Fibroblast of the conjunctiva (primary cell): ENCODE measurements around the gene TNNC1.

ENCODE experiments used
- DNase-seq: peaks from one replicate; pipeline ENCODE4 v3.0.0-alpha.2; 2010; ENCODE audit warnings: low read depth

The TNNC1 gene

GRCh38 chr3:52484680-52485461 is 31.0 kb upstream of the TNNC1 start:
- DNase-seq = no peak

DNA sequence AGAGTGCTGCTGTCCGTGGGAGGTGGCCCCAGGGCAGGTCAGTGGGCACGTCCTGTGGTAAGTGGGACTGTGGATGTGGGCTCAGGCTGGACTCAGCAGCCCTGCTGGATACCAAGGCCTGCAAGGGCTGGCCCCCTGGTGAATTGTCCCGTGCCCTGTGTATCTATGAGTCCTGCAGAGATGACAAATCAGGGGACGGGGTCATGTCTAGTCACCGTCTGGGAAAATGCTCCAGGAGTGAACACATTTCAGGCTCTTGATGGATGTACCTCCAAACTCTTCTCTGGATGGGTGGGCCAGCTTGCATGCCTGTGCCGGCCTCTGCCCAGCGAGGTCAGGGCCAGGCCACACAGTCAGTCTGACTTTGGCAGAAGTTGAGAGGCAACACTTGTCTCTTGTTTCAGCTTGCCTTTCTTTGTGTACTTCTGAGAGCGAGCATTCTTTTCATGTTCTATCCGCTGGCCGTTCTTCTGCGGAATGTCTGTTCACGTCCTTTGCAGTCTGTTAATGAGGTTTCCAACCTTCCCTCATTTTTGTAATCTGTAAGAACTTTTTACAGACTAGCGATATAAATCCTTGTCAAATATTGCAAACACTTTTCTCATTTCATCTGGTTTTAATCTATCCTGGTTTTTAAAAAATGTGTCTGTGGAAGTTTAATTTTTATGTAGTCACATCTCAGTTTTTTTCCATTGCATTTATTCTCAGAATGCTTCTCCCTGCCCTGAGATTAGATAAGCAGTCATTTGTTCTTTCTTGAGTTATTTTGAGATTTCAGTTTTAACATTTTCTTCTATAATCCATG is 29.9 kb upstream of the TNNC1 start:
- peak; percentile 32 for DNase-seq

DNA sequence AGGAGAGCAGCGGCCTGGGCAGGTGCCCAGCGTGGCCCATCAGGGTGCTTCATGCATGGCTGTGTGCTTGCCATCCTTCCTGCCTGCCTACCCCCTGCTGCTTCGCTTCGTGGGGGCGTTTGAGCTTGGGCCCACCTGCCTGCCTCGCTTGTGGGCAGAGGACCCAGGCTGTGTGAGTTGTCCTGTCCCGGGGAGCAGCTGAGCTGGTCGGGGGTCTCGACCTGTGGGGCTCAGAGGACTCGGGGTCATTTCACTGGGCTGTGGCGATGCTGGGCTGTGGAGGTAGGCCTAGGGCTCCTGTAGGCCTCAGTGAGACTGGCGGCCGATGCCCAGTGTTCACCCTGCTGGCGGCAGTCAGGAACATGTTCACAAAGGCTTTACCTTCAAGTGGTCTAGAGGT is 29.2 kb upstream of the TNNC1 start:
- no peak for DNase-seq

GRCh38 chr3:52481819-52482521 is 28.1 kb upstream of the TNNC1 start:
- DNase-seq = no peak

- DNase-seq = no peak
These were observed 27.2 kb upstream of the TNNC1 start for GRCh38 chr3:52480768-52481715.

GRCh38 chr3:52479877-52480575 is 26.2 kb upstream of the TNNC1 start:
- DNase-seq = no peak

DNA sequence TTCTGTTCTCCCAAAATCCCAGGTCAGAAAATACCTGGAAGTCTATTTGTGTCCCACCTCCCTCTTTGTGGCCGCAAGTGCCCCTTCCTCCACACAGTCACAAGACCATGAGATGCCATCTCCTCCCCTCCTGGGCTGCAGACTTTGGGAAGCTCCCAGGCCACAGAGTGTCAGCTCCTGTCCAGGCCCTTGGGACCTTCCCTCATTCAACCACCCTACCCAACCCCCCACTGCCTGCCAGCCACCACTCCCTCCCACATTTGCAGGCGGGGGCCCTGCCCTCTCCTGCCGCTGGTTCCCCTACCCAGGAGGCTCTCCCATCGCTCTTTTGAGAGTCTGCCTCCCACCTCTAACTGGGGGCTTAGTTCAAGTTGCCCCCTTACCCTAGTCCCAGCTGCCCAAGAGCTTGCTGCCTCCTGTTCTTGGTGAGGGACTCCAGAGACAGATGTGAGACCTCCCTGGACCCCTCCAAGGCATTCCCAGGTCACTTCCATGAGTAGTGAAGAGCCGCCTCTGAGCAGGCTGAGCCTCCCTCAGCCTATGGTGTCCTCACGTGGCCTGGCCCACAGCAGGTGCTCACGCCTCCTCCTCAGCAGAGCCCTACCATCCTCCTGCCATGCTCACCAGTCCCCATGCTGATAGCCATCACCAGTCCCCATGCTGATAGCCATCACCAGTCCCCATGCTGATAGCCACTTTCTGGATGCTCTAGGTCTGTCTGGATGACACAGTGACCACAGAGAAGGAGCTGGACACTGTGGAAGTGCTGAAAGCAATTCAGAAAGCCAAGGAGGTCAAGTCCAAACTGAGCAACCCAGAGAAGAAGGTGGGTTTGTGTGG is 25.4 kb upstream of the TNNC1 start:
- no peak for DNase-seq

DNA sequence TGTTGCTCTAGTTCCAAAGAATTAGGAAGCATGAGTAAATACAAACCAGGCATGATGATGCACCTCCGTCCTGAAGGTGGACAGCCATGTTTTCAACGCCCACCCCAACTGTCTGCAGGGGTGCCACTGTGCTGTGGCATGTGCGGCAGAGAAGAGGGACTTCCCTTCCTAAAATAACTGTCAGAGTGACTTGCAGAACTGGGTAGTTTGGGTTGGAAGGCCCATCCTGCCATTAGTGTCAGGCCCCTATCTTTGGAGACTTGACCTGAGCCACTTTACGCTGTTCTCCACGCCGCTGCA is 23.9 kb upstream of the TNNC1 start:
- DNase-seq = no peak

DNA sequence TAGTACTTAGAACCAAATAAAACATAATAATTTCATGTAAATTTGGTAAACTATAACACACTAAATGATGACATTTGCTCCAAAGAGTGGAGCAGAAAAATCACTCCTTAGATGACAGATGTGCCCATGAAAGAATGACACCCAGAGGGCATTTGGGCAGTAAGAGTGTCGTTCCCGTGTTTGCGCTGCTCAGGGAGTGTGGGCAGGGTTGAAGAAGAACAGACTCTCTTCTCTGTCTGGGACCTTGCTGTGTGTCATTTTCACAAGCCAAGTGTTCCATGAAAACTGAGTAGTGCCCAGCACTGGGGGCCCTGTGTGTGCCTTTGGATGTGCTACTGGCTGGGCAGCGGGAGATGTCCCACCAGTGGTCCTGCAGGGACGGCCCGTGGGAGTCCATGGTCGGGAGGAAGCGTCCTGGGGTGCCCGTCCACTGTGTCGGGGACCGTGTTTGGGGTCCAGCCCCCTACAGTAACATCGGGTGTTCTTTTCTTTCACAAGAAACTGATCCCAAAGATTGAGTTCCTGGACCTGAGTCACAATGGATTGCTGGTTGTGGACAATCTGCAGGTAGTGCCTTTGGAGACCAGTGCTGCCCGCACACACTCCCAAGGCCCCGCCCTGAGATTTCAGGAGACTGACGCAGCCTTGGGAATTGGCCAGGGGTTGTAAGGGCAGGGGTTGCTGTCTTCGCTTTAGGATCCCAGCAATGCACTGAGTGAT is 23.4 kb upstream of the TNNC1 start:
- DNase-seq = no peak

DNA sequence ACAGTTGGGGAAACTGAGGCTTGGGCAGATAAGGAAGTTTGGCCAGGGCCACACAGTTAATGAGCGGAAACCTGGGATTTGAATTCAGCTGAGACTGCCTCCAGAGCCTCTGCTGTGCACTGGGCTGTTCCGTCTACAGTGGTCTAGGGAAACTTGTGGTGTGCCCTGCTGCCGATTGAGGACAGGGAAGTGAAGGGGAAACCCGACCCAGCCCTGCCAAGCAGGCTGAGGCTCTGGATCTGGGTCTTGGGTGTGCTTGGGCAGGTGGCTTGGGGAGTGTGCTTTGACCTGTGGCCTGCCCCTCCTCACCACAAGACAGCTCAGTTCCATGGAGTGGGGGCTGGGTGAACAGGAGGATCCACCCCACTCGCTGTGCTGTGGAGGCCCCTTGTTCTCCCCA is 19.2 kb upstream of the TNNC1 start:
- DNase-seq = no peak

- no peak for DNase-seq
These were observed 18.6 kb upstream of the TNNC1 start for GRCh38 chr3:52472239-52473000.

GRCh38 chr3:52471371-52472238 is 17.8 kb upstream of the TNNC1 start:
- no peak for DNase-seq

- no peak for DNase-seq
These were observed 17.1 kb upstream of the TNNC1 start for GRCh38 chr3:52470920-52471319.

GRCh38 chr3:52469001-52469400 is 15.2 kb upstream of the TNNC1 start:
- no peak for DNase-seq

DNA sequence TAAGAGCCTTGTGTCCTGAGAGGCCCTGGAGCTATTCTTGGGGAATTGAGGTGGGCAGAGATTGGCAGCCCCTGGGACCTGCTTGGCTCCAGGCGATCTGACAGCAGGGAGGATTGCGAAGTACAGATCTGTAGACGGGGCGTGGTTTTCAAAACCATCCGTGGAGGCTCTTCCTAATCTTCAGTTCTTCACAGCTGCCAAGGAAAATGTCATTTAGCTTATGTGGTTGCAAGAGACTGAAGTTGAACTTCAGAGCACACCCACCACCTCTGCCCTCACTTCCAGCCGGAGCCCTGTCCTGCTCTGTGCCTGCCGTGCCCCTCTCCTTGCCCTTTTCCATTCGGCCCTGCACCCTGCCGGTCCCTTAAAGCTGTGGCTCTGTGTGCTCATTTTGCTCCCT is 14.5 kb upstream of the TNNC1 start:
- DNase-seq = no peak

- DNase-seq = no peak
These were observed 9.6 kb upstream of the TNNC1 start for GRCh38 chr3:52463416-52463815.

DNA sequence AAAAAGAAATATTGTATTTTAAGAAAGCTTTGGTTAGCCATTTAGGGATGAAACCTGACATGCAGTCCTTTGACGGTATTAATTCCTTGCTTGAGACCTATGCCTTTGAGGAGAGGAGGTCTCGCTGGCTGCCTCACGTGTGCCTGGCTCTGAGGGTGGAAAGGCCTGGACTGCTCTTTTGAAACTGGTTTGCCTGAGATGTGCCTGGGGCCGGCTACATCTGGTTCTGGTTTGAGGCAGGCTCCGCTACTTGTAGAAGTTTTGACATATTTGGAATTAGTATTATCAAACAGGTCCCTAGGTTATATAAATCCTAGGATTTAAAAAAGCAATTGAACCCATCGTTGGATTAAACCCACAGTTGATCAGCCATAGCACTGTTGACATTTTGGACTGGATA is 8.0 kb upstream of the TNNC1 start:
- DNase-seq = no peak
